Activated CD4-positive, alpha-beta T cell treated with anti-CD3 and anti-CD28 coated beads for 36 hours (primary cell): Measurements from ENCODE around the gene LAMB2. TPM values are rescaled to one million over a fixed set of nuclear protein-coding genes. Genes with fewer than 3 reads are reported as not detected.

Experiments used
- microRNA-seq: library from miRNA; unstranded; fragments of <30 nt; microRNA quantifications from one replicate; pipeline ENCODE4 v1.2.0, GENCODE V29; 2021; ENCODE audit warnings: borderline replicate concordance
- total RNA-seq, 2 experiments: library from RNA; stranded (reverse); gene quantifications; one replicate each; pipeline ENCODE4 v1.2.3, GENCODE V29; 2021

LAMB2 gene
- total RNA-seq, 2 experiments from 2014 or later: 0.71 TPM; not detected in 1

Small RNA genes within 50 kb of the gene (microRNA-seq; reads per million reads assigned to microRNA genes)
- not detected for gene MIR6890

Other genes with a start within 250 kb of the LAMB2 start
- 10 to 100 TPM; 15.8 to 18.5 TPM for gene SLC25A20, start 234.2 kb downstream of the LAMB2 start, total RNA-seq
- gene ARIH2, start 214.2 kb downstream of the LAMB2 start, total RNA-seq: 100 to 1,000 TPM; 105 to 112 TPM
- 10 to 100 TPM; 25.7 to 30.4 TPM for gene P4HTM, start 142.8 kb downstream of the LAMB2 start, total RNA-seq
- 100 to 1,000 TPM; 109 to 127 TPM for gene WDR6, start 125.7 kb downstream of the LAMB2 start, total RNA-seq
- gene DALRD3, start 114.5 kb downstream of the LAMB2 start, total RNA-seq: 10 to 100 TPM; 25.8 to 26.0 TPM
- gene NDUFAF3, start 110.9 kb downstream of the LAMB2 start, total RNA-seq: 100 to 1,000 TPM in 1 of 2 experiments, 10 to 100 TPM in 1; 90.8 to 108 TPM
- gene IMPDH2, start 103.7 kb downstream of the LAMB2 start, total RNA-seq: 100 to 1,000 TPM; 504 to 515 TPM
- gene QRICH1, start 39.0 kb downstream of the LAMB2 start, total RNA-seq: 100 to 1,000 TPM; 119 to 171 TPM
- gene QARS1, start 28.3 kb downstream of the LAMB2 start, total RNA-seq: 100 to 1,000 TPM; 240 to 342 TPM
- 10 to 100 TPM; 45.2 to 45.9 TPM for gene USP19, start 12.2 kb downstream of the LAMB2 start, total RNA-seq
- gene CCDC71, start 33.3 kb upstream of the LAMB2 start, total RNA-seq: 10 to 100 TPM; 19.5 to 22.2 TPM
- 1 to 10 TPM; 1.2 to 3.1 TPM for gene KLHDC8B, start 38.5 kb upstream of the LAMB2 start, total RNA-seq
- gene C3orf62, start 144.2 kb upstream of the LAMB2 start, total RNA-seq: 1 to 10 TPM; 3.7 to 3.9 TPM
- gene USP4, start 207.0 kb upstream of the LAMB2 start, total RNA-seq: 10 to 100 TPM; 69.3 to 71.8 TPM
- 100 to 1,000 TPM; 182 to 306 TPM for gene GPX1, start 225.3 kb upstream of the LAMB2 start, total RNA-seq